Activated naive CD4-positive, alpha-beta T cell treated with anti-CD3 and anti-CD28 coated beads for 36 hours (primary cell): Measurements from ENCODE around the gene PSEN1. TPM values are rescaled to one million over a fixed set of nuclear protein-coding genes. Genes with fewer than 3 reads are reported as not detected.

ENCODE experiments used
- CTCF ChIA-PET: fragments of 350-600 bp; sonication (Branson Sonifier 250); formaldehyde crosslinking; loops from one replicate; lab custom pipeline; 2021; ENCODE audit warnings: antibody characterized with exemption; lab: Charles Lee
- DNase-seq: peaks from one replicate; pipeline ENCODE4 v3.0.0-alpha.2; 2020
- H3K27ac Mint-ChIP-seq: one replicate; pipeline ENCODE4 v1.8.0; 2021; ENCODE audit warnings: mild to moderate bottlenecking, mixed read lengths
- H3K27me3 Mint-ChIP-seq: one replicate; pipeline ENCODE4 v1.8.0; 2021; ENCODE audit warnings: low read depth, mixed read lengths
- H3K36me3 Mint-ChIP-seq: one replicate; pipeline ENCODE4 v1.8.0; 2021; ENCODE audit warnings: low read depth, mixed read lengths
- H3K4me1 Mint-ChIP-seq: one replicate; pipeline ENCODE4 v1.8.0; 2021; ENCODE audit warnings: low read depth, mixed read lengths
- H3K4me3 Mint-ChIP-seq: one replicate; pipeline ENCODE4 v1.8.0; 2021; ENCODE audit warnings: mild to moderate bottlenecking, moderate library complexity, mixed read lengths
- H3K9me3 Mint-ChIP-seq: one replicate; pipeline ENCODE4 v1.8.0; 2021; ENCODE audit warnings: mixed read lengths
- intact Hi-C: fragments of 100-400 bp; cut with micrococcal nuclease; formaldehyde crosslinking; loops from one replicate; pipeline ENCODE4 v1.15.1; 2023
- total RNA-seq, 2 experiments: library from RNA; stranded (reverse); gene quantifications; one replicate each; pipeline ENCODE4 v1.2.3, GENCODE V29; 2021

The PSEN1 gene
- total RNA-seq, 2 experiments from 2014 or later: 24.5 to 26.0 TPM

GRCh38 chr14:73244541-73245290 is 108.4 kb downstream of the PSEN1 start:
- intact Hi-C loops: no loop called here
- H3K27me3 Mint-ChIP-seq: peaks cover 51% of the 10 kb centered on the region
- CTCF ChIA-PET: no interaction called here
- H3K36me3 Mint-ChIP-seq: no peaks in the 10 kb centered on the region
- H3K4me1 Mint-ChIP-seq: peaks cover 13% of the 10 kb centered on the region
- H3K27ac Mint-ChIP-seq: no peak overlapping the region
- H3K9me3 Mint-ChIP-seq: no peaks in the 10 kb centered on the region
- DNase-seq: no peak
- H3K4me3 Mint-ChIP-seq: peak overlapping the region; percentile 41

DNA sequence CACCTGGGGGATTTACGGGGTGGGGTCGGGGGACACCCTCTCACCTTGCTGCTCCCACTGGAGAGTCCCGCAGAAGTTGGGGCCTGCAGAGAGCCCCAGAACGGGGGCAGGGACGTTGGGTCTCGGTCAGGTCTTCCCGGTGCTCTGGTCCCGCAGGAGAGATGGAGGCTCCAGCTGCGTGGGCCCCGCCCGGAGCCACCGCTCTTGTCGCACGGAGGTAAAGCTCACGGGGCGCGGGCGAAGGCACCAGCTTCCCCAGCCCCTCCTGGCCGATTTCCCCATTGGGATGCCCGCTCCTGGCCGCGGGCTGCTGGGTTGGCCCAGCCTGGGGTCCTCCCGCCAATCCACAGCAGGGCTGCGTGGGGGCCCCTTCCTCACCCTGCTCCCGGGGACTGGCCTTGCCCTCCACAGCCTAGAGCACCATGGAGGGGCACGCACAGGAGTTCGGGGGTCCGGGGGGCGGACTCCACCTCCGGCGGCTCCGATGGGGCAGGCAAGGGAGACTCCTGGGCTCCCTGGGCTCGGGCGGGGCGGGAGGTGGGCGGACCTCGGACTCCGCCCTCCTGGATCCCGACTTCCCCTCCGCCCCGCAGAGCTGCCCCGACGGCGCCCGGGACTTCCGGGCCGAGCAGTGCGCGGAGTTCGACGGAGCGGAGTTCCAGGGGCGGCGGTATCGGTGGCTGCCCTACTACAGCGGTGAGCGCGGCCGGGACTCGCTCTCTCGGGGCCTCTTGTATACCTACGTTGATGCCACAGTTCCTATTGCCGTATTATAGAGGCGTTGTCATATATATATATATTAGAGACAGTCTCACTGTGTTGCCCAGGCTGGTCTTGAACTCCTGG is 109.4 kb downstream of the PSEN1 start:
- Mint-ChIP-seq H3K27ac (no peak overlapping the region), H3K27me3 (peaks cover 43% of the 10 kb centered on the region), H3K9me3 (no peaks in the 10 kb centered on the region), H3K36me3 (no peaks in the 10 kb centered on the region), H3K4me3 (peak overlapping the region; percentile 73), H3K4me1 (peaks cover 13% of the 10 kb centered on the region)
- peak; percentile 67 for DNase-seq
- intact Hi-C loops: no loop called here
- CTCF ChIA-PET: no interaction called here

- H3K27ac Mint-ChIP-seq: no peak overlapping the region
- peaks cover 36% of the 10 kb centered on the region for H3K27me3 Mint-ChIP-seq
- peak overlapping the region; percentile 73 for H3K4me3 Mint-ChIP-seq
- H3K36me3 Mint-ChIP-seq: no peaks in the 10 kb centered on the region
- CTCF ChIA-PET: no interaction called here
- DNase-seq: no peak
- H3K4me1 Mint-ChIP-seq: peaks cover 13% of the 10 kb centered on the region
- no peaks in the 10 kb centered on the region for H3K9me3 Mint-ChIP-seq
- intact Hi-C loops: no loop called here
Measured at GRCh38 chr14:73246387-73247150, 110.3 kb downstream of the PSEN1 start.

GRCh38 chr14:73248108-73248868 is 112.0 kb downstream of the PSEN1 start:
- Mint-ChIP-seq H3K4me1 (peaks cover 10% of the 10 kb centered on the region), H3K27ac (no peak overlapping the region), H3K27me3 (peaks cover 29% of the 10 kb centered on the region), H3K4me3 (no peak overlapping the region), H3K36me3 (no peaks in the 10 kb centered on the region), H3K9me3 (no peaks in the 10 kb centered on the region)
- intact Hi-C loops: no loop called here
- CTCF ChIA-PET: no interaction called here
- DNase-seq: no peak

DNA sequence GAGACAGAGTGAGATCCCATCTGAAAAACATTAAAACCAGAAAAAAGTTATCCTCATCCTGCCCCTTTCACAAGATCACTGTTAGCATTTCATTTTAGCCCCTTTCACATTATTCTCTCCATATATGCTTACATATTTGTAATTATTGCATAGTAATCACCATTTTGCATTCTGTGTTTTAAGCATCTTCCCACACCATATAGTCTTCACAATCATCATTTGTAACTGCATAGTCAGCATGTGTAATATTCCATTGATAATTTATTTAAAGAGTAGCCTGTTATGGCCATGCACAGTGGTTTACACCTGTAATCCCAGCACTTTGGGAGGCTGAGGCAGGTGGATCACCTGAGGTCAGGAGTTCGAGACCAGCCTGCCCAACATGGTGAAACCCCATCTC is 112.8 kb downstream of the PSEN1 start:
- intact Hi-C loops: no loop called here

GRCh38 chr14:73249564-73250316 is 113.4 kb downstream of the PSEN1 start:
- Mint-ChIP-seq H3K36me3 (no peaks in the 10 kb centered on the region), H3K4me1 (peaks cover 10% of the 10 kb centered on the region), H3K27me3 (peaks cover 16% of the 10 kb centered on the region), H3K27ac (no peak overlapping the region), H3K4me3 (no peak overlapping the region), H3K9me3 (no peaks in the 10 kb centered on the region)
- intact Hi-C loops: no loop called here
- no peak for DNase-seq
- CTCF ChIA-PET: no interaction called here

More for the DNA sequence above, 112.8 kb downstream of the PSEN1 start:
- Mint-ChIP-seq H3K9me3 (no peaks in the 10 kb centered on the region), H3K4me3 (no peak overlapping the region), H3K27ac (no peak overlapping the region), H3K36me3 (no peaks in the 10 kb centered on the region), H3K4me1 (peaks cover 10% of the 10 kb centered on the region), H3K27me3 (peaks cover 22% of the 10 kb centered on the region)
- CTCF ChIA-PET: no interaction called here
- no peak for DNase-seq

- CTCF ChIA-PET: no interaction called here
- peaks cover 10% of the 10 kb centered on the region for H3K4me1 Mint-ChIP-seq
- peaks cover 11% of the 10 kb centered on the region for H3K27me3 Mint-ChIP-seq
- no peak overlapping the region for H3K27ac Mint-ChIP-seq
- DNase-seq: no peak
- H3K9me3 Mint-ChIP-seq: no peaks in the 10 kb centered on the region
- H3K36me3 Mint-ChIP-seq: no peaks in the 10 kb centered on the region
- no peak overlapping the region for H3K4me3 Mint-ChIP-seq
- intact Hi-C loops: no loop called here
Measured at GRCh38 chr14:73250317-73250713, 114.0 kb downstream of the PSEN1 start.

DNA sequence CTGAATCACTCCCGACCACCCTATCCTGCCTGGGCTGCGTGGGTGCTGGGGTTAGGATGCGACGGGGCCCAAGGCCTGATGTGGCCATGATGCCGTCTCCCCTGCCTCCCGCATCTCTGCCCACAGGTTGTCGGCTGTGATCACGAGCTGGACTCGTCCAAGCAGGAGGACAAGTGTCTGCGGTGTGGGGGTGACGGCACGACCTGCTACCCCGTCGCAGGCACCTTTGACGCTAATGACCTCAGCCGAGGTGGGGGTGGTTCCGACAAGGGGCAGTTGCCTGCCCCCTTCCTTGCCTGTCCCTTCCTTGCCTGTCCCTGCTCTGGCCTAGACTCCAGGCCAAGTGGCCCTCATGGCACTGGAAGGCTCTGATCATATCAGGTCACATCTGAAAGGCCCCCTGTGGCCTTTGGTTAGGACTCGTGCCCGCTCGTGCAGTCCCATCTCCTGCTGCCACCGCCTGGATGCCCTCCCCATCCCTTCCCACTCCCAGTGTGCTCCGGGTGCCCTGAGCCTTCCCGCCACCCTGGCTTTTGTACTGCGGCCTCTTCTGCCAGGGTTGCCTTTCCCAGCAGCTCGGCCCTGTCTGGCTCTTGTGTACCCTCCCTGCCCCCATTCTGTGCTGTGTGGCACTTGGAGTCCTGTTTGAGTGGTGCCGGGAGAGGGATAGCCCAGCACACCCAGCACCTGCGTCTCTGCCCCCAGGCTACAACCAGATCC is 114.6 kb downstream of the PSEN1 start:
- Mint-ChIP-seq H3K36me3 (no peaks in the 10 kb centered on the region), H3K9me3 (no peaks in the 10 kb centered on the region), H3K4me3 (no peak overlapping the region), H3K27me3 (peaks cover 11% of the 10 kb centered on the region), H3K27ac (no peak overlapping the region), H3K4me1 (peaks cover 10% of the 10 kb centered on the region)
- CTCF ChIA-PET: no interaction called here
- intact Hi-C loops: no loop called here
- no peak for DNase-seq

DNA sequence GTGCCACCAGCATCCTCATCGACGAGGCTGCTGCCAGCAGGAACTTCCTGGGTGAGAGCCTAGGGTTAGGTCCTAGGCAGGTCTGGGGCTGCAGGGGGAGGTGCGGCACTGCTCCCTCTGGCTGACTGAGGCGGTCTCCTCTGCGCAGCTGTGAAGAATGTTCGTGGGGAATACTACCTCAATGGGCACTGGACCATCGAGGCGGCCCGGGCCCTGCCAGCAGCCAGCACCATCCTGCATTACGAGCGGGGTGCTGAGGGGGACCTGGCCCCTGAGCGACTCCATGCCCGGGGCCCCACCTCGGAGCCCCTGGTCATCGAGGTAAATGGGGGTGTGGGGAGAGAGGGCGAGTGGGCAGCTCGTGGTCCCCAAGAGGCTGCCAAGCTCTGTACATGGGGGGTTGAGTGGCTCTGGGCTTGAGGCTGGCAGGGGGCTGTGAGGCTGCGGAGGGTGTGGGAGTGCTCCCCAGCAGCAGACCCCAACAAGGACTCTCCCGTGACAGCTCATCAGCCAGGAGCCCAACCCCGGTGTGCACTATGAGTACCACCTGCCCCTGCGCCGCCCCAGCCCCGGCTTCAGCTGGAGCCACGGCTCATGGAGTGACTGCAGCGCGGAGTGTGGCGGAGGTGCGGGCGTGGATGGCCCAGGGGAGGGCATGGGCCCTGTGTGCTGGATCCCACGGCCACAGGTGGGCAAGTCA is 115.4 kb downstream of the PSEN1 start:
- no peak for DNase-seq
- intact Hi-C loops: no loop called here
- Mint-ChIP-seq H3K4me3 (no peak overlapping the region), H3K36me3 (no peaks in the 10 kb centered on the region), H3K27me3 (peaks cover 8% of the 10 kb centered on the region), H3K9me3 (no peaks in the 10 kb centered on the region), H3K4me1 (peaks cover 8% of the 10 kb centered on the region), H3K27ac (no peak overlapping the region)
- CTCF ChIA-PET: no interaction called here

DNA sequence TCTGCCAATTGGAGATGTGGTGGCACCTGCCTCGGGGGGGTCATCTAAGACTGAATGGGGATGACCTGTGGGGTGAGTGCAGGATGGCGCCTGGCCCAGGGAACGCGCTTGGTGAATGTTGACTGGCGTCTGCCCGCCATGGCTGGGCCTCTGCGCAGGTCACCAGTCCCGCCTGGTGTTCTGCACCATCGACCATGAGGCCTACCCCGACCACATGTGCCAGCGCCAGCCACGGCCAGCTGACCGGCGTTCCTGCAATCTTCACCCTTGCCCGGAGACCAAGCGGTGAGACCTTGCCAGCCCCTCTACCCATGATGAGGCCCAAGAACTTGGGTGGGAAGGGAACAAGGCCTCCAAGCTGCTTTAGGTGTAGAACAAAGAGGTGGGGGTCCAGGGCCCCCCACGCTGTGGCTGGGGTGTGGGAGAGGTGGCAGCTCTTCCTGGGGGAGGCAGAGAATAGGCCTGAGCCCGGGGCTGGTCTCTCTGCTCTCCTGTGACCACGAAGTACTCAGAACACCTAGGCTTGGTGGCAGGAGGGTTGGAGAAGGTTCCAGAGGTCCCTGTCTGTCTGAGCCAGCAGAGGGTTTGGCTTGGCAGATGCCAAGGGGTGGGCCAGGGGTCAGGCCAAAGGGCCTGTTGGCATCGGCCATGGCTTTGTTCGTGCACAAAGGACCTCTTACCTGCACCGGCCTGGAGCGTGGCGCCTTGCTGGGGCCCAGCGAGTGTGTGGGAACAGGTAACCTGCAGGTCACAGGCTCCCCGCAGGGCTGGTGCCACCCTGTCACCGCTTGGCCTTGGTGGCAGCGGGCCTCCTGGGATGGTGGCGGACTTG is 116.4 kb downstream of the PSEN1 start:
- no peaks in the 10 kb centered on the region for H3K9me3 Mint-ChIP-seq
- no peak overlapping the region for H3K27ac Mint-ChIP-seq
- no peak for DNase-seq
- H3K27me3 Mint-ChIP-seq: no peaks in the 10 kb centered on the region
- no peak overlapping the region for H3K4me3 Mint-ChIP-seq
- H3K4me1 Mint-ChIP-seq: no peaks in the 10 kb centered on the region
- intact Hi-C loops: no loop called here
- no peaks in the 10 kb centered on the region for H3K36me3 Mint-ChIP-seq
- CTCF ChIA-PET: no interaction called here
